ENCODE data around the gene SESN1. TPM values are rescaled to one million over a fixed set of nuclear protein-coding genes. Genes with fewer than 3 reads are reported as not detected.

The SESN1 gene
- total RNA-seq, 4 donors from 2014 or later, result 79.8 to 112 (median 90.8) TPM

DNA sequence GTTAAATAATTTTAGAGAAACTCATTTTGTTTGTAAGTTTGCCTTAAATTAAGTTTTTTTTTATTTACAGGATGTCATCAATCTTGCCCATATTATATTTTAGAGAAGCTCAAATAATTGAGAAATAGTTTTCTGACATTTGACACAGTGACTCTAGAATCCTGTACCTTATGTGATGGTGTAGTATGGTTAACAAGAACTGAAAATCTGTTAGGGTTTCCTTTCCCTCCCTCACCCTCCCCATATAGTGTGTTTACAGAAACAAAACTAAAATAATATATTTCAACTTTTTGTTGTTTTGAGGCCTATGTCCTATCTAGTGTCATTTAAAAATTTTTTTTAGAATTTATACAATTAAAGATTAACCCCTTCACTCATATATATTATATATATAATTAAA lies 91.8 kb downstream of the SESN1 start:
- Histone ChIP-seq H3K27ac (peak overlapping the region; percentile 49 to 98 (median 86)), H3K27me3 (no peaks in the 10 kb centered on the region), H3K9me3 (no peaks in the 10 kb centered on the region), H3K4me1 (peaks cover 0 to 67% (median 25%) of the 10 kb centered on the region in 4 donors), H3K36me3 (peaks cover 0 to 22% (median 0%) of the 10 kb centered on the region in 3 donors), H3K4me3 (peak overlapping the region in 1 of 4 donors; percentile 13)
- DNase-seq (ENCODE audit: low spot score in 2 of 2), result no peak
- TF ChIP-seq, protein P1, sequence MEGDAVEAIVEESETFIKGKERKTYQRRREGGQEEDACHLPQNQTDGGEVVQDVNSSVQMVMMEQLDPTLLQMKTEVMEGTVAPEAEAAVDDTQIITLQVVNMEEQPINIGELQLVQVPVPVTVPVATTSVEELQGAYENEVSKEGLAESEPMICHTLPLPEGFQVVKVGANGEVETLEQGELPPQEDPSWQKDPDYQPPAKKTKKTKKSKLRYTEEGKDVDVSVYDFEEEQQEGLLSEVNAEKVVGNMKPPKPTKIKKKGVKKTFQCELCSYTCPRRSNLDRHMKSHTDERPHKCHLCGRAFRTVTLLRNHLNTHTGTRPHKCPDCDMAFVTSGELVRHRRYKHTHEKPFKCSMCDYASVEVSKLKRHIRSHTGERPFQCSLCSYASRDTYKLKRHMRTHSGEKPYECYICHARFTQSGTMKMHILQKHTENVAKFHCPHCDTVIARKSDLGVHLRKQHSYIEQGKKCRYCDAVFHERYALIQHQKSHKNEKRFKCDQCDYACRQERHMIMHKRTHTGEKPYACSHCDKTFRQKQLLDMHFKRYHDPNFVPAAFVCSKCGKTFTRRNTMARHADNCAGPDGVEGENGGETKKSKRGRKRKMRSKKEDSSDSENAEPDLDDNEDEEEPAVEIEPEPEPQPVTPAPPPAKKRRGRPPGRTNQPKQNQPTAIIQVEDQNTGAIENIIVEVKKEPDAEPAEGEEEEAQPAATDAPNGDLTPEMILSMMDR (IDR thresholded peaks at IDR 0.05), result no peak
- no peak for TF ChIP-seq EP300 (IDR thresholded peaks at IDR 0.05)
- no peak for TF ChIP-seq POLR2A (IDR thresholded peaks at IDR 0.05)

DNA sequence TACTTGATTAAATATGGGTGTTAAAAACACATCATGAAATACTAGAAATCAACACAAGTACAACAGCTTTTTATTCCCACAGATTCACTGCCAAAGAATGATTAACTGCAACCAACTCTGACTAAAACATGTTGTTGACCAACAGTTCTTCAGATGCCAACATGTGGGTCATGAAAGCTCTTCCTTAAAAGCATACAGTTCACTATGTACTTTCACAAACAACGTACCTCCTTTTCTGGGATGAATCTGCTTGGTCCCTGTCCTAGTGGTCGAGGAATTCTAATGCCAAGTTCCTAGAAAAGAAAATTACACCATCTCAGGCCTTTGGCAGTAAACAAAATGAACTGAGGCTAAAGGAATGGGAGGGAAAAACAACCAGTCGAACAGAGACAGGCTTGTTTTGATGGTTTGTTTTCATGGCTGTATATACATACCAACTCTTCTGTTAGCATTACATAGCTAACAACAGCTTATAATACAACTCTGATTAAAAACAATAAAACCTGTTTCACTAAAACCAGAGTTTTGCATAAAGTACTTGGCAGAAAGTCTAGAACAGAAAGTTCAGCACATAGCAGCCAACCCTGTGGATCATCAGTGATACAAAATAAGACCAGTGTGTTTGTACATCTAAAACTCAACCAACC lies 92.5 kb downstream of the SESN1 start:
- 7 to 21% methylated on average over 3 of the region's 3 CpGs for WGBS, 2 donors
- peak; percentile 75 to 98 for TF ChIP-seq EP300 (IDR thresholded peaks at IDR 0.05)
- TF ChIP-seq POLR2A (IDR thresholded peaks at IDR 0.05), result no peak
- TF ChIP-seq, protein P1 (IDR thresholded peaks at IDR 0.05), result peak in 1 of 5 experiments; percentile 47
- Histone ChIP-seq H3K27ac (peak overlapping the region; percentile 49 to 98 (median 86)), H3K27me3 (no peaks in the 10 kb centered on the region), H3K9me3 (no peaks in the 10 kb centered on the region), H3K36me3 (peaks cover 0 to 27% (median 0%) of the 10 kb centered on the region in 3 donors), H3K4me1 (peaks cover 0 to 63% (median 25%) of the 10 kb centered on the region in 4 donors), H3K4me3 (peak overlapping the region in 2 of 4 donors; percentile 3 to 13)
- peak in 1 of 2 donors; percentile 55 for DNase-seq (ENCODE audit: low spot score in 2 of 2)

DNA sequence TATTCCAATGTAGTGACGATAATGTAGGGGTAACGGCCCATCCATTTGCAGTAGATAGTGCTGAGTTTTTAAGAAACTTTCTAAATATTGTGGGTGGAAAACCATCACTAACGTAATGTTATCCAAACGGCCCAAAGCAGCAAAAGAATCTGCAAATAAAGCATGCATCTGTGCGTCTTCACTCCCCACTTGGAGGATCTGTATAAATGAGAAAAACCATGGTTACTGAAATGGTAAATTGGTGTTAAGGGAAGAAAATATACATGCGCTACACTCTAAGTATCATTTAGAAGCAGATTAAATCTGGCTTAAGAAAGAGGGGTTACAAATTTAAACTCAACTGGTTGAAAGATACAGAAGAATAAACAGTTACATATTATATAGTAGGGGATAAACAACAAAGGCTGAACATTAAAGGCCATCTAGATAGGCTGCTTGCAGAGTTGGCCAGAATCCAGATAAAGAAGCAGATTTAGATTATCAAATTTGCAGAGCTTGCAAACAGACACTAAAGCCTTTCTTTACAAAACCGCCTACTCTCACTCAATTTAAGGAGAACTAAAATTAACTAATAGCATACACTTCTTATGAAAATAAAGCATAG lies 93.3 kb downstream of the SESN1 start:
- H3K9me3 ChIP-seq, result no peaks in the 10 kb centered on the region
- H3K4me1 ChIP-seq, result peaks cover 0 to 57% (median 21%) of the 10 kb centered on the region in 4 donors
- H3K36me3 ChIP-seq, result peaks cover 0 to 35% (median 0%) of the 10 kb centered on the region in 3 donors
- no peaks in the 10 kb centered on the region for H3K27me3 ChIP-seq
- peak overlapping the region in 2 of 4 donors; percentile 3 to 19 for H3K4me3 ChIP-seq
- peak overlapping the region; percentile 49 to 98 (median 86) for H3K27ac ChIP-seq
- no peak for DNase-seq (ENCODE audit: low spot score in 2 of 2)
- WGBS, 2 donors, result 53 to 60% methylated on average over 7 of the region's 7 CpGs
- TF ChIP-seq EP300 (IDR thresholded peaks at IDR 0.05) (no peak), POLR2A (IDR thresholded peaks at IDR 0.05) (no peak)
- TF ChIP-seq, protein P1 (IDR thresholded peaks at IDR 0.05), result no peak

DNA sequence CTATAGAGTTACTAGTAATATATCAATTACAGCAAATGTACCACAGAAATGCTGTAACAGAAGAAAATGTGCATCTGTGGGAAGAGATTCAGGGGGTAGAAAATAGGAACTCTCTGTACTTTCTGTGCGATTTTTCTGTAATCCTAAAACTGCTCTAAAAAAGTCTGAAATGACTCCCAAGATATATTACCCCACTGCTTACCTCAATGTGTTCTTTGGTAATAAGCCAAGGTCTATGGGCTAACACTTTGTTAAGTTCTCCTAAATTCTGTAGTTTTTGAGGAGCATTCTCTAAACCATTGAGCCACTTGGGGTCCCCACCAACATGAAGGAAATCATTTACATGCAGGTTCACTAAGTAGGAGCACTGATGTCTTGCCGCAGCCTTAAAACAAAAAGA lies 94.4 kb downstream of the SESN1 start:
- Histone ChIP-seq H3K27ac (peak overlapping the region in 3 of 4 donors; percentile 2 to 98 (median 30)), H3K4me1 (peaks cover 0 to 57% (median 20%) of the 10 kb centered on the region in 4 donors), H3K9me3 (no peaks in the 10 kb centered on the region), H3K4me3 (no peak overlapping the region), H3K36me3 (peaks cover 0 to 46% (median 0%) of the 10 kb centered on the region in 3 donors), H3K27me3 (no peaks in the 10 kb centered on the region)
- DNase-seq (ENCODE audit: low spot score in 2 of 2), result no peak
- 71 to 82% methylated on average over 2 of the region's 2 CpGs for WGBS, 2 donors
- TF ChIP-seq, protein P1 (IDR thresholded peaks at IDR 0.05), result no peak
- no peak for TF ChIP-seq EP300 (IDR thresholded peaks at IDR 0.05)
- no peak for TF ChIP-seq POLR2A (IDR thresholded peaks at IDR 0.05)

DNA sequence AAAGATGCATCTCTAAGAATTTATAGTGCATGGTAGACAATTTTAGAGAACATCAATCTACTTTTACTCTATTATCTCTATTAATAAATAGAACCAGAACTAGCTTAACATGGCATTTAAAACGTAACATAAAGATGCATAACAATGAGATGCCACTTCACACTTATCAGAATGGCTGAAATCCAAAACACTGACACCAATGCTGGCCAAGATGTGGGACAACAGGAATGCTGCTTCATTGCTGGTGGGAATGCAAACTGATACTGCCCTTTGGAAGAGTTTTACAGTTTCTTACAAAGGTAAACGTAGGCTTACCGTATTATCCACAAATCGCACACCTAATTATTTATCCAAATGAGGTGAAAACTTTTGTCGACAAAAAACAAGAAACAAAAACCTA lies 95.2 kb downstream of the SESN1 start:
- 88 to 91% methylated on average over 5 of the region's 5 CpGs for WGBS, 2 donors
- Histone ChIP-seq H3K9me3 (no peaks in the 10 kb centered on the region), H3K4me1 (peaks cover 0 to 49% (median 20%) of the 10 kb centered on the region in 4 donors), H3K27ac (peak overlapping the region in 2 of 4 donors; percentile 30 to 98), H3K27me3 (no peaks in the 10 kb centered on the region), H3K36me3 (peaks cover 0 to 55% (median 0%) of the 10 kb centered on the region in 3 donors), H3K4me3 (no peak overlapping the region)
- no peak for DNase-seq (ENCODE audit: low spot score in 2 of 2)
- TF ChIP-seq EP300 (IDR thresholded peaks at IDR 0.05), result no peak
- TF ChIP-seq, protein P1 (IDR thresholded peaks at IDR 0.05), result no peak
- no peak for TF ChIP-seq POLR2A (IDR thresholded peaks at IDR 0.05)

All from tibial nerve (tissue), 4 donors.